Activated B cell treated with CpG ODN at 0.5 μM for 24 hours (primary cell): ENCODE results near the gene KIAA1671. TPM values are rescaled to one million over a fixed set of nuclear protein-coding genes. Genes with fewer than 3 reads are reported as not detected.

ENCODE experiments used
- ATAC-seq: fragments of 200-7000 bp; cut with Tn5 transposase; one replicate; pipeline ENCODE4 v1.10.0; 2021; ENCODE audit warnings: low read depth, mild to moderate bottlenecking, moderate library complexity
- CTCF ChIA-PET: fragments of 350-600 bp; sonication (Branson Sonifier 250); formaldehyde crosslinking; loops from one replicate; lab custom pipeline; 2021; ENCODE audit warnings: antibody characterized with exemption; lab: Charles Lee
- POLR2A ChIA-PET: fragments of 350-600 bp; sonication (Branson Sonifier 250); formaldehyde crosslinking; loops from one replicate; lab custom pipeline; 2021; ENCODE audit warnings: antibody characterized with exemption; lab: Charles Lee
- DNase-seq: peaks from one replicate; pipeline ENCODE4 v3.0.0; 2022
- H3K27ac Mint-ChIP-seq: one replicate; pipeline ENCODE4 v1.8.0; 2020; ENCODE audit warnings: mixed read lengths
- H3K27me3 Mint-ChIP-seq: one replicate; pipeline ENCODE4 v1.8.0; 2021; ENCODE audit warnings: mixed read lengths
- H3K36me3 Mint-ChIP-seq: one replicate; pipeline ENCODE4 v1.8.0; 2021; ENCODE audit warnings: low read depth, mixed read lengths
- H3K4me1 Mint-ChIP-seq: one replicate; pipeline ENCODE4 v1.8.0; 2021; ENCODE audit warnings: mixed read lengths
- H3K4me3 Mint-ChIP-seq: one replicate; pipeline ENCODE4 v1.8.0; 2020; ENCODE audit warnings: mild to moderate bottlenecking, mixed read lengths
- H3K9me3 Mint-ChIP-seq: one replicate; pipeline ENCODE4 v1.8.0; 2020; ENCODE audit warnings: mixed read lengths
- CTCF ChIP-seq: fragments of 200-600 bp; IDR thresholded peaks from one replicate; pipeline ENCODE4 v1.8.0; 2022; ENCODE audit warnings: antibody characterized with exemption, mild to moderate bottlenecking
- intact Hi-C: fragments of 100-400 bp; cut with micrococcal nuclease; formaldehyde crosslinking; loops from one replicate; pipeline ENCODE4 v1.15.1; 2024
- total RNA-seq: library from RNA; stranded (reverse); gene quantifications from 2 replicates; pipeline ENCODE4 v1.2.3, GENCODE V29; 2022

KIAA1671 gene
- total RNA-seq, 1 donor from 2014 or later, result 0.04 TPM

DNA sequence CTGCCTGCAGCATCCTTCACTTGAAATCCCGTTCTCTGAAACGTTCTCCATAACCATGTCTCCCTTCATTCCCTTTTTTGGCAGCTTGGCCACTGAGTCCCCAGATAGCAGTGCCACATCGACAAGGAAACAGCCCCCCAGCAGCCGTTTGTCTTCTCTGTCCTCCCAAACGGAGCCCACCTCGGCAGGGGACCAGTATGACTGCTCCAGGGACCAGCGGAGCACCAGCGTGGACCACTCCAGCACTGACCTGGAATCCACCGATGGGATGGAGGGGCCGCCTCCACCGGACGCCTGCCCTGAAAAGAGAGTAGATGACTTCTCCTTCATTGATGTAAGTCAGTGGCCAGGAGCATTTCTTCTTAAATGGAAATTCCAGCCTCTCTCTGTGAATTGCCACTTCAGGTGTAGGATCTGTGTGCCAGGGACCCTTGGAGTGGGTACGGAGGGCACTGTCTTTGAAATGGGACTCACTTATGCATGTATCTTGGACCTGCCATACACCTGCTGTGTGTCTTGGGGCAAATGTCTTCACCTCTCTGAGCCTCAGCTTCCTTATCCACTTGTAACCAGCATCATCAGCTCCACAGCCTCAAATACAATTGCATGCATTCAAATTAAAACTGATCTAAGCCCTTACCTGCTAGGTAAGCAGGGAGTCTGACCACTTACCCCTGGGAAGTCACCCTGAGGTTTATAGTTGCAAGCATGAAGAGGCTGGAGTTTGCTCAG, 221.8 kb downstream of the KIAA1671 start:
- ATAC-seq (no peak), DNase-seq (no peak)
- peaks cover 6% of the 10 kb centered on the region for H3K27me3 Mint-ChIP-seq
- ChIA-PET CTCF (no interaction called here), POLR2A (no interaction called here)
- H3K27ac Mint-ChIP-seq, result no peak overlapping the region
- H3K36me3 Mint-ChIP-seq, result no peaks in the 10 kb centered on the region
- H3K9me3 Mint-ChIP-seq, result no peaks in the 10 kb centered on the region
- TF ChIP-seq CTCF, result no peak
- intact Hi-C loops, result no loop called here
- H3K4me3 Mint-ChIP-seq, result no peak overlapping the region
- no peaks in the 10 kb centered on the region for H3K4me1 Mint-ChIP-seq

GRCh38 chr22:25174888-25175411, 222.4 kb downstream of the KIAA1671 start:
- ATAC-seq, result no peak
- Mint-ChIP-seq H3K27ac (no peak overlapping the region), H3K36me3 (no peaks in the 10 kb centered on the region)

DNA sequence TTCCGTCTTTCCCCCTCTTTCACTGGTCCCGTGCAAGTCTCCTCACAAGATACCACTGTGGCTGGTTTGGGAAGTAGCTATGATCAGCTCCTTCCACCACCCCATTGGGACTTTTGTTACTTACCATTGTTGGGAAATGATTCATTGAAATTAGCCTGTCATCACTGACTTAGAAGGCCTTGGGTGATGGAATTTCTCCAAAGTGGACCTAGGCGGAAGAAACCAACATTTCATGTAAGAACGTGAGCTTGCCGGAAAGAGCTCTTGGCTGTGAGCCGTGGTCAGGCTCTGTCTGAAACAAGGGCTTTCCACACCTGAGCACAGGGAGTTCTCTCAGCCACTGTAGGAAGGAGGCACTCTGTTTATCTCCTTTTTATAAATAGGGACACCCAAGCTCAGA, 223.7 kb downstream of the KIAA1671 start:
- ATAC-seq (no peak), DNase-seq (no peak)
- H3K4me1 Mint-ChIP-seq, result no peaks in the 10 kb centered on the region
- no peaks in the 10 kb centered on the region for H3K36me3 Mint-ChIP-seq
- no peak for TF ChIP-seq CTCF
- intact Hi-C loops, result no loop called here
- H3K9me3 Mint-ChIP-seq, result peaks cover 5% of the 10 kb centered on the region
- H3K4me3 Mint-ChIP-seq, result no peak overlapping the region
- CTCF ChIA-PET, result no interaction called here
- no peak overlapping the region for H3K27ac Mint-ChIP-seq
- H3K27me3 Mint-ChIP-seq, result peaks cover 6% of the 10 kb centered on the region
- POLR2A ChIA-PET, result no interaction called here

More at GRCh38 chr22:25174888-25175411, 222.4 kb downstream of the KIAA1671 start:
- Mint-ChIP-seq H3K4me1 (no peaks in the 10 kb centered on the region), H3K9me3 (peaks cover 4% of the 10 kb centered on the region), H3K27me3 (peaks cover 6% of the 10 kb centered on the region), H3K4me3 (no peak overlapping the region)
- POLR2A ChIA-PET, result no interaction called here
- intact Hi-C loops, result no loop called here
- DNase-seq, result no peak
- TF ChIP-seq CTCF, result no peak
- CTCF ChIA-PET, result no interaction called here

GRCh38 chr22:25176799-25177198, 224.3 kb downstream of the KIAA1671 start:
- DNase-seq (no peak), ATAC-seq (no peak)
- intact Hi-C loops, result no loop called here
- Mint-ChIP-seq H3K4me3 (no peak overlapping the region), H3K27me3 (peaks cover 6% of the 10 kb centered on the region), H3K4me1 (no peaks in the 10 kb centered on the region), H3K27ac (no peak overlapping the region), H3K36me3 (no peaks in the 10 kb centered on the region), H3K9me3 (peaks cover 5% of the 10 kb centered on the region)
- ChIA-PET POLR2A (no interaction called here), CTCF (no interaction called here)
- TF ChIP-seq CTCF, result no peak

- POLR2A ChIA-PET, result no interaction called here
- DNase-seq, result no peak
- no peak overlapping the region for H3K4me3 Mint-ChIP-seq
- intact Hi-C loops, result no loop called here
- H3K4me1 Mint-ChIP-seq, result no peaks in the 10 kb centered on the region
- no peak for ATAC-seq
- peaks cover 5% of the 10 kb centered on the region for H3K9me3 Mint-ChIP-seq
- no peak for TF ChIP-seq CTCF
- no peak overlapping the region for H3K27ac Mint-ChIP-seq
- peaks cover 5% of the 10 kb centered on the region for H3K27me3 Mint-ChIP-seq
- CTCF ChIA-PET, result no interaction called here
- H3K36me3 Mint-ChIP-seq, result no peaks in the 10 kb centered on the region
Measured at GRCh38 chr22:25177226-25177625, 224.7 kb downstream of the KIAA1671 start.
